Ovary (tissue), 9 donors: ENCODE data around the gene COL6A3. TPM values are rescaled to one million over a fixed set of nuclear protein-coding genes. Genes with fewer than 3 reads are reported as not detected.

Experiments
- DNase-seq, 5 donors: peaks; one replicate each; pipeline ENCODE4 v3.0.0-alpha.2; 2019 to 2020
- H3K27ac ChIP-seq, 2 donors: fragments of 200-600 bp; one replicate each; pipeline versions ENCODE4 v1.5.1 to v1.8.0; 2019 to 2022
- H3K27me3 ChIP-seq: fragments of 200-600 bp; one replicate; pipeline ENCODE4 v1.8.0; 2022
- H3K36me3 ChIP-seq: fragments of 200-600 bp; sonication (generic); one replicate; pipeline ENCODE4 v1.5.1; 2019
- H3K4me1 ChIP-seq: one replicate; pipeline ENCODE4 v1.8.1; 2013; ENCODE audit warnings: mild to moderate bottlenecking, moderate library complexity; ENCODE audit not compliant: insufficient read depth
- H3K4me3 ChIP-seq: fragments of 200-600 bp; sonication (generic); one replicate; pipeline ENCODE4 v1.5.1; 2017
- H3K9me3 ChIP-seq, 2 donors: fragments of 200-600 bp in 1 of 2; sonication (generic) in 1 of 2; one replicate each; pipeline versions ENCODE4 v1.5.1 to v1.8.1; 2013 to 2019; ENCODE audit warnings: mild to moderate bottlenecking in 1 of 2, moderate library complexity in 1 of 2
- EP300 ChIP-seq: sonication (generic); formaldehyde crosslinking; IDR thresholded peaks from one replicate; pipeline ENCODE4 v1.6.1; 2017; ENCODE audit warnings: antibody characterized with exemption
- POLR2A ChIP-seq: fragments of 450-650 bp; IDR thresholded peaks from one replicate; pipeline ENCODE4 v1.6.1; 2017; ENCODE audit warnings: antibody characterized with exemption, mild to moderate bottlenecking, moderate library complexity
- WGBS, 3 donors: extraction: QIAGEN DNeasy Blood & Tissue Kit in 1 of 3; methylation state at CpG; one replicate each; pipeline versions ENCODE4 v1.1.5 to v1.1.7; 2013 to 2017; 5-methylcytosine and 5-hydroxymethylcytosine counted together
- intact Hi-C, 4 donors: fragments of 100-400 bp; cut with DNase I; formaldehyde crosslinking; loops; one replicate each; pipeline versions ENCODE4 v1.11.0 to v1.15.1; 2022 to 2023
- polyA plus RNA-seq, 2 donors: library from polyadenylated mRNA; stranded (reverse); fragments of 200-250 nt in 1 of 2; fragments of 350-450 nt in 1 of 2; fragmentation: Illumina TruSeq in 1 of 2; extraction: RNeasy Lipid Tissue Mini Kit (QIAGEN cat#74804) in 1 of 2; gene quantifications; one replicate each; pipeline ENCODE4 v1.2.3, GENCODE V29; 2013 to 2014
- total RNA-seq, 7 donors: library from RNA; depleted of rRNA in 2 of 7; stranded (reverse); fragments of >200 nt in 2 of 7; fragmentation: NEBNext Ultra II Directional in 3 of 7; extraction: Animal tissue kit (Norgen Biotek cat#: 25700) in 3 of 7; gene quantifications; one replicate each; pipeline versions ENCODE4 v1.1.0 to v1.2.4, GENCODE V29; 2016 to 2023
- TF ChIP-seq, protein P1 (sequence below), 3 donors: fragments of 450-650 bp in 2 of 3; fragments of 200-600 bp in 1 of 3; IDR thresholded peaks; one replicate each; pipeline versions ENCODE4 v1.5.1 to v1.8.0; 2016 to 2022; ENCODE audit warnings: antibody characterized with exemption in 3 of 3, mild to moderate bottlenecking in 1 of 3
- donor health status: DM: no; HTN: no; CAD: no; lungs with moderate emphysema.
- donor health status: DM: no; HTN: no; CAD: no.
- donor health status: Bipolar disorder and iron deficiency.
- donor health status: DM: yes; HTN: yes; CAD: no.
- donor health status: DM: no; HTN: no; CAD: no.
- donor health status: DM: yes; HTN: yes; CAD: no.

COL6A3 gene
- total and polyA plus RNA-seq, 9 donors = 105 to 520 (median 378) TPM

DNA sequence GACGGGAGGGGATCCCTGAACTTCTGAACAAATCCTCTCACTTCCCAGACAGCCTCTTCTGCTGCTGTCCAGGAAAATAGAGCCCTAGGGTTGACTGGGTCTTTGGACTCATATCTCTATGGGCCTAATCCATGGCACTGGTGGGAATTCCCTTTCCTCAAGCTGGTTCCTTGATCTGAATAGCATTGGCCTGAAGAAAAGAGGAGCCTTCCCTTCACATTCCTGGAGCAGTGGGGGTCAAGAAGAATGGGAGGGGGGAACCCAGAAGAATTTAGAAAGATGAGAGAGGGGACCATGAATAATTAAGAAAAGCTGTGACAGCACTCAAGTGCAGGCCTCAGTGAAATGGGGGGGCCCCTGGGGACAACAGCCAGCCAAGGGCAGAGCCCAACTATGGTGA is 80.2 kb downstream of the COL6A3 start:
- peaks cover 2% of the 10 kb centered on the region for H3K4me1 ChIP-seq
- TF ChIP-seq, protein P1, sequence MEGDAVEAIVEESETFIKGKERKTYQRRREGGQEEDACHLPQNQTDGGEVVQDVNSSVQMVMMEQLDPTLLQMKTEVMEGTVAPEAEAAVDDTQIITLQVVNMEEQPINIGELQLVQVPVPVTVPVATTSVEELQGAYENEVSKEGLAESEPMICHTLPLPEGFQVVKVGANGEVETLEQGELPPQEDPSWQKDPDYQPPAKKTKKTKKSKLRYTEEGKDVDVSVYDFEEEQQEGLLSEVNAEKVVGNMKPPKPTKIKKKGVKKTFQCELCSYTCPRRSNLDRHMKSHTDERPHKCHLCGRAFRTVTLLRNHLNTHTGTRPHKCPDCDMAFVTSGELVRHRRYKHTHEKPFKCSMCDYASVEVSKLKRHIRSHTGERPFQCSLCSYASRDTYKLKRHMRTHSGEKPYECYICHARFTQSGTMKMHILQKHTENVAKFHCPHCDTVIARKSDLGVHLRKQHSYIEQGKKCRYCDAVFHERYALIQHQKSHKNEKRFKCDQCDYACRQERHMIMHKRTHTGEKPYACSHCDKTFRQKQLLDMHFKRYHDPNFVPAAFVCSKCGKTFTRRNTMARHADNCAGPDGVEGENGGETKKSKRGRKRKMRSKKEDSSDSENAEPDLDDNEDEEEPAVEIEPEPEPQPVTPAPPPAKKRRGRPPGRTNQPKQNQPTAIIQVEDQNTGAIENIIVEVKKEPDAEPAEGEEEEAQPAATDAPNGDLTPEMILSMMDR (IDR thresholded peaks at IDR 0.05) = no peak
- no peak for TF ChIP-seq EP300
- no peak for TF ChIP-seq POLR2A
- no peak overlapping the region for H3K4me3 ChIP-seq
- intact Hi-C loops = no loop called here
- no peaks in the 10 kb centered on the region for H3K9me3 ChIP-seq
- 94 to 100% (median 97%) methylated on average over 1 of the region's 1 CpG for WGBS, 3 donors
- no peak overlapping the region for H3K27ac ChIP-seq
- no peak for DNase-seq
- peaks cover 4% of the 10 kb centered on the region for H3K36me3 ChIP-seq
- no peaks in the 10 kb centered on the region for H3K27me3 ChIP-seq

DNA sequence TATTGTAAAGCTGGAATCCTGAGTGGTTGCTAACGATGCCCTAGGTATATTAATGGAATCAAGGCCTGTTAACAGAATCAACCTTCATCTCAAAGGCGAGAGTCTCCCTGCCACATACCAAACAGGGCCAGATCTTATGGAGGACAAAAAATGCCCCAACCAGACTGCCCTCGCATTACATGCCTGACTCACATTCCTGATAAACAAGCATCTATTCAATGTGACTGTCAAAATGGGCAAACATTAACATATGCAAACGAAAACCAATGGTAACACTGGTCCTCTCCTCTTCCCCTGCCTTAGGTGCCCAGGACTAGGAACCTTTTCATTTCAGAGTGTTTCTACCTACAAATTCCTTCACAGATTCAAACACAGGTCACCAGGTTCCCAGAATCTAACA is 83.4 kb downstream of the COL6A3 start:
- intact Hi-C loops = no loop called here
- peak overlapping the region in 1 of 2 donors; percentile 46 for H3K27ac ChIP-seq
- H3K27me3 ChIP-seq = no peaks in the 10 kb centered on the region

DNA sequence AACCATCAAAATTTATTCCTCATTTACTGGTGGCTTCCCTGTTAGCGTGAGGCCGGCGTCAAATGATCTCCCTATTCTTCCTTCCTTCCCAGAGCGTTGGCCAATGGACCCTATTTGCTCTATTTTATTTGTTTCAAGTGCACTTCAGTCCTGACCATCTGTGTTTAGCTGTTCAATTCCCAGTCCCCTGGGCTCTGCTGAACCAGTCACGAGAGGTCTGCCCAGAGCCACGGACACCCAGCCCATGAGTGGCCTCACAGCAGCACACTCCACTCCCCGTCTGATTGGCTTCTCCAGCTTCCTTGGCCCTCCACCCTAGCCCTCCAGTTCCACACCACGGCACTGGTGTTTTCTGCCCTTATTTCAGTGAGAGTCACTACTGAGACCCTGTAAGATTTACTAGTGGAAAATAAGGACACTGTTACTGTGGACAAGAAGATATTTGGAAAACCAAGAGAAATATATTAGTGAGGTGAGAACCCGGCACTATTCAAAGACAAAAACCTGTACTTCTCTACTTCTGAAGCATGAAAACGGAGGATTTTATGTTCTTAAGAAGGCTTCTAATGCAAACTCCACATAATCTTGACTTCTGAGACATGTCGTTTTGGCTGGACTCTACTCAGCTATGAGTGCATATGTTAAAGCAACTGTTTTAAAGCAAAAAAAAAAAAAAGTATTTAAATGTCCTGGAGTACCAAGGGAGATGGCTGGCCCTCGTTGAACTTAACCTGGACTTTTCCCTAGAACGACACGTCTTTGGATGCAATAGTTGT is 86.6 kb downstream of the COL6A3 start:
- H3K36me3 ChIP-seq = no peaks in the 10 kb centered on the region
- H3K4me3 ChIP-seq = no peak overlapping the region
- TF ChIP-seq EP300 = no peak
- TF ChIP-seq, protein P1 (IDR thresholded peaks at IDR 0.05) = no peak
- TF ChIP-seq POLR2A = no peak
- peak in 1 of 5 donors; percentile 17 for DNase-seq
- no peaks in the 10 kb centered on the region for H3K9me3 ChIP-seq
- H3K27ac ChIP-seq = peak overlapping the region; percentile 58 to 91
- H3K27me3 ChIP-seq = no peaks in the 10 kb centered on the region
- intact Hi-C loops = loop anchor here in 2 of 4 donors (10.0 kb wide), 3 partner anchors 63 to 147 kb away; no protein-coding TSS in a partner anchor
- H3K4me1 ChIP-seq = peaks cover 22% of the 10 kb centered on the region
- WGBS, 3 donors = 71 to 77% (median 73%) methylated on average over 14 of the region's 14 CpGs

More for the DNA sequence above, 83.4 kb downstream of the COL6A3 start:
- Histone ChIP-seq H3K9me3 (no peaks in the 10 kb centered on the region), H3K36me3 (no peaks in the 10 kb centered on the region), H3K4me1 (peaks cover 11% of the 10 kb centered on the region), H3K4me3 (no peak overlapping the region)
- DNase-seq = no peak
- 63 to 79% (median 72%) methylated on average over 4 of the region's 4 CpGs for whole genome bisulfite sequencing, 3 donors
- TF ChIP-seq EP300 (no peak), POLR2A (no peak)
- TF ChIP-seq, protein P1 (IDR thresholded peaks at IDR 0.05) = no peak

DNA sequence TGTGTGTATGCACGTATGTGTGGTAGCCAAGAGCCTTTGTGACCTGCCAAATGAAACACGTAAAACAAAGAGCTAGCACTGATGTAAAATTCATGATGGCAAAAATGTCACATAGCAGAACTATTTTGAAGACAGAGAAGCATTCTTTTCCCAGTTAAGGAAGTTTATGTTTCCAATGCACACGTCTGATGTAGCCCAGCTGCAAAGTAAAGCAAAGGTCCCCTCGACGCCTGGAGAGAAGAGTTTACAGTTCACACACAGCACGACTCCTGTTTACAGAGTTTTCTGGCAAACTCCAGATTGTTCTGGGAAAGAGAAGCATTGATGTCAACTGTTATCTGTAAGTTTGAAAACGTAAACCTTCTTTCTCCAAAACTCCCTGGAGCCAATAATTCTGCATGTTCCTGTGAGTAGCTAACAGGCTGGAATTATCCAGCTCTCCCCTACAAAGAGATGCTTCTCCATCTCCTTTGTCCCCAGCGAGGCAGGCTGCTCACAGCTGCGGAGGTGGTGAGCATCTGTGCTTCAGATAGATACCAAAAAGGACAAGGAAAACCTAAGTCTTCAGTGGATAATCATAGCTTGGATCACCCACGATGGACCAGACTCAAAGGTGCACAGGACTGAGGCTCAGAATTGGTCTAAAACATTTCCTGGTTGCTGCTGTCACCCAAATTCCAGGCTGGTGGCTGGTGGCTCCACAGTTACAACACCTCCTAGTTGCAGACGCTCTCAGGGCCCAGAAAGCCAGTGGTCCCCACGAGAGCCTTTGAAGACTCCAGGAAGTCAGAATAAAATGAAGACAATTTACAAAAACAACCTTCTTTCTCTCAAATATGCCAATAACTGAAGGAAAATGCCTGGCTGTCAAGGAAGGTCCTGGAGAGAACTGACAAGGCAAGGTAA is 87.4 kb downstream of the COL6A3 start:
- Histone ChIP-seq H3K4me3 (no peak overlapping the region), H3K9me3 (no peaks in the 10 kb centered on the region), H3K4me1 (peaks cover 28% of the 10 kb centered on the region), H3K36me3 (no peaks in the 10 kb centered on the region), H3K27ac (peak overlapping the region; percentile 58 to 91), H3K27me3 (no peaks in the 10 kb centered on the region)
- 11 to 21% (median 19%) methylated on average over 12 of the region's 12 CpGs for WGBS, 3 donors
- TF ChIP-seq POLR2A (no peak), EP300 (peak; percentile 38)
- TF ChIP-seq, protein P1 (IDR thresholded peaks at IDR 0.05) = no peak
- peak in 3 of 5 donors; percentile 61 to 68 (median 62) for DNase-seq
- intact Hi-C loops = loop anchor here in 2 of 4 donors (10.0 kb wide), 3 partner anchors 62 to 148 kb away; no protein-coding TSS in a partner anchor
